GM12874 (cell line): ENCODE results near the gene ST6GALNAC5.

Experiments
- TF ChIP-seq, protein P1 (sequence below): IDR thresholded peaks from 2 replicates; pipeline ENCODE4 v1.5.1; 2011; ENCODE audit warnings: low read depth, mild to moderate bottlenecking, control low read depth, low read length, moderate library complexity; ENCODE audit not compliant: insufficient read depth

The ST6GALNAC5 gene

DNA sequence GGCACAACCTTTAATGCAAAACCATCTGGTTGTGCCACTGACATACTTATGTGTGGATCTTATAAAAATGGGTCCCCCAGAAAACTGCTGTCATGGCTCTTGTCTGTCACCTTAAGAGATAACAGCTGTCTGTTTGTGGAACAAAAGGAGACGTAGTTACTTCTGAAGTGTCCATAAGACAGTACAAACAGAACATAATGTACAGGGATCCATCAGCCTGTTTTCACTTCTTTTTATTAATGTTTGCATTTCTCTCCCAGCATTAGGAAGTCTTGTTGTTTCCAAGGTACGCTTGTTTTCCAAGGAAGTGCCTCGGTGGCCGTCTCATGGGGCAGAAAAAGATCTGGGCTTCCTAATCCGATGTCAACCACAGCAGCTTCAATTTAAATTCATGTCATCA is 11.2 kb upstream of the ST6GALNAC5 start:
- TF ChIP-seq, protein P1, sequence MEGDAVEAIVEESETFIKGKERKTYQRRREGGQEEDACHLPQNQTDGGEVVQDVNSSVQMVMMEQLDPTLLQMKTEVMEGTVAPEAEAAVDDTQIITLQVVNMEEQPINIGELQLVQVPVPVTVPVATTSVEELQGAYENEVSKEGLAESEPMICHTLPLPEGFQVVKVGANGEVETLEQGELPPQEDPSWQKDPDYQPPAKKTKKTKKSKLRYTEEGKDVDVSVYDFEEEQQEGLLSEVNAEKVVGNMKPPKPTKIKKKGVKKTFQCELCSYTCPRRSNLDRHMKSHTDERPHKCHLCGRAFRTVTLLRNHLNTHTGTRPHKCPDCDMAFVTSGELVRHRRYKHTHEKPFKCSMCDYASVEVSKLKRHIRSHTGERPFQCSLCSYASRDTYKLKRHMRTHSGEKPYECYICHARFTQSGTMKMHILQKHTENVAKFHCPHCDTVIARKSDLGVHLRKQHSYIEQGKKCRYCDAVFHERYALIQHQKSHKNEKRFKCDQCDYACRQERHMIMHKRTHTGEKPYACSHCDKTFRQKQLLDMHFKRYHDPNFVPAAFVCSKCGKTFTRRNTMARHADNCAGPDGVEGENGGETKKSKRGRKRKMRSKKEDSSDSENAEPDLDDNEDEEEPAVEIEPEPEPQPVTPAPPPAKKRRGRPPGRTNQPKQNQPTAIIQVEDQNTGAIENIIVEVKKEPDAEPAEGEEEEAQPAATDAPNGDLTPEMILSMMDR = no peak

DNA sequence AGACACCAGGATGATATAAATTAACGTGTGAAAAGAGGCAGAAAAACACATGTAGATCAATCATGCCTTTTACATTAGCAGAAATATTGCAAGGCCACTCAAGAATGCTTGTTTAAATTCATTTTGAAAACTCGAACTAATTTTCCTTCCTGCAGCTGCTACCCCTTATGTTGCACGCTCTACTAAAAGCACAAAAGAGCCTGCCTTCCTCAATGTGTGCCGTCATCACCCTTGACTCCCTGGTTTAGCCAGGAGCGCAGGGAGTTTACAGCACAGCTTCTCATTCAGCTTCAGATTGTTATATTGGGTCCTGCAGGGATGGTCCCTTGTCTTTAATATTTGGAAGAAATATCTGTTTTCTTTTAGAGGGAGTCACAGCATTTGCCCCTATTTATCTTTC is 10.1 kb upstream of the ST6GALNAC5 start:
- TF ChIP-seq, protein P1 = no peak

- TF ChIP-seq, protein P1 = no peak
These were observed 9.3 kb upstream of the ST6GALNAC5 start for GRCh38 chr1:76857973-76858372.

GRCh38 chr1:76861149-76861548 is 6.1 kb upstream of the ST6GALNAC5 start:
- TF ChIP-seq, protein P1 = no peak

DNA sequence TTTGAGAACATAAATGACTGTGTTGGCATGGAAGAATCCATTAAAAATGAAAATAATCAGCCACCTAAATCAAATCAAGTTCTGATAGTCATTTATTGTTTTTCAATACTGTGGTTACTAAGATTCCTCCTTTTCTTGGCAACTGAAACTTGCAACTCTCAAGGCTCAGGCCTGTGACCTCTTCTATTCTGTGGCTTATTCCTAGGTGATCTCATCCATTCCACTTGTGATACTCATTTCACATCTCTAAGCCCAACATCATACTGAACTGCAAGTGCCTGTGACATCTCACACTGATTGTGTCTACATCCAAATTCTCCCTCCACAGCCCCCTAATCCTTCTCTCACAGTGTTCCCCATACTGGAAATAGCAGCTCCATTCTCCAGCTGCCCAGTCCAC is 4.8 kb upstream of the ST6GALNAC5 start:
- TF ChIP-seq, protein P1 = no peak

DNA sequence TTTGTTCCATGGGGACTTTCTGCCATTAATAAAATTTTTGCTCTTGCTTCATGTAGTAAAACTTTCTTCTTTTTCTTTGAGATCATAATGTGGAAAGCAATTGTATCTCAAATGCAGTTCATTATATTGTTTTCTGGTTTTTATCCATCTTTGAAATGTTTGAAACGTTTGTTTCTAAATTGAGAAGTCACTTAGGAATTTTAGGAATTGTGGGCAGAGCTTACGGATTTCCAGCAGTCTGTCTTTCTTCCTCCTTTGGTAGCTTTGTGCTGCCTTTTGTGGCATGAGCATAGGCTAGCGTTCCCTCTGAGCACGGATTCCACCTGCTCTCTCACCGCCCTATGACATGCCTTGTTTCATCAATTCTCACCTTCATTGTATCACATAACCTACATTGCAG is 2.9 kb upstream of the ST6GALNAC5 start:
- TF ChIP-seq, protein P1 = no peak

GRCh38 chr1:76865696-76866286 is 1.5 kb upstream of the ST6GALNAC5 start:
- TF ChIP-seq, protein P1 = no peak
